GM06990 (cell line): ENCODE results near the gene LMTK2.

Experiments
- DNase-seq: peaks from one replicate; pipeline ENCODE4 v3.0.0-alpha.2; 2011; ENCODE audit not compliant: insufficient read length; ENCODE audit errors: extremely low read depth
- H3K27me3 ChIP-seq: replicated peaks from 2 replicates; pipeline ENCODE4 v1.6.0; 2011; ENCODE audit warnings: low read length; ENCODE audit not compliant: control insufficient read depth, insufficient read depth
- H3K36me3 ChIP-seq: 2 replicates; pipeline ENCODE4 v1.5.1; 2011; ENCODE audit warnings: low read length; ENCODE audit not compliant: control insufficient read depth, insufficient read depth
- H3K4me3 ChIP-seq: replicated peaks from 2 replicates; pipeline ENCODE4 v1.5.1; 2011; ENCODE audit warnings: low read depth, mild to moderate bottlenecking, control low read depth, low read length
- CTCF ChIP-seq: IDR thresholded peaks from 2 replicates; pipeline ENCODE4 v1.5.1; 2011; ENCODE audit warnings: low read length, control low read depth, mild to moderate bottlenecking, inconsistent platforms; ENCODE audit not compliant: insufficient read depth, poor library complexity, severe bottlenecking

The LMTK2 gene

GRCh38 chr7:98232263-98232585 is 125.6 kb downstream of the LMTK2 start:
- Histone ChIP-seq H3K36me3 (peaks cover 10% of the 10 kb centered on the region), H3K27me3 (no peaks in the 10 kb centered on the region), H3K4me3 (no peak overlapping the region)
- DNase-seq, result no peak
- no peak for TF ChIP-seq CTCF

GRCh38 chr7:98232799-98233198 is 126.1 kb downstream of the LMTK2 start:
- TF ChIP-seq CTCF, result no peak
- no peak for DNase-seq
- no peak overlapping the region for H3K4me3 ChIP-seq
- H3K27me3 ChIP-seq, result no peaks in the 10 kb centered on the region
- peaks cover 10% of the 10 kb centered on the region for H3K36me3 ChIP-seq

- Histone ChIP-seq H3K36me3 (peaks cover 9% of the 10 kb centered on the region), H3K4me3 (no peak overlapping the region)
- no peak for TF ChIP-seq CTCF
Observed at GRCh38 chr7:98233219-98234070, 126.8 kb downstream of the LMTK2 start.

GRCh38 chr7:98234429-98235147 is 127.9 kb downstream of the LMTK2 start:
- TF ChIP-seq CTCF, result no peak
- DNase-seq, result no peak
- Histone ChIP-seq H3K27me3 (no peaks in the 10 kb centered on the region), H3K4me3 (no peak overlapping the region), H3K36me3 (peaks cover 8% of the 10 kb centered on the region)

More at GRCh38 chr7:98233219-98234070, 126.8 kb downstream of the LMTK2 start:
- H3K27me3 ChIP-seq, result no peaks in the 10 kb centered on the region
- DNase-seq, result no peak

- Histone ChIP-seq H3K36me3 (peaks cover 5% of the 10 kb centered on the region), H3K4me3 (no peak overlapping the region), H3K27me3 (no peaks in the 10 kb centered on the region)
- no peak for TF ChIP-seq CTCF
- DNase-seq, result no peak
Observed at GRCh38 chr7:98235901-98236300, 129.2 kb downstream of the LMTK2 start.
